ENCODE data around the gene GINS1.

GRCh38 chr20:25364879-25365699 is 42.4 kb upstream of the GINS1 start:
- TF ChIP-seq CTCF (IDR thresholded peaks at IDR 0.05) (no peak), POLR2A (IDR thresholded peaks at IDR 0.05) (no peak), POLR2AphosphoS5 (IDR thresholded peaks at IDR 0.05) (no peak)
